ENCODE measurements around the gene OR7G2. TPM values are rescaled to one million over a fixed set of nuclear protein-coding genes. Genes with fewer than 3 reads are reported as not detected.
A peak's percentile ranks its signal among the peaks of the same experiment; 100 is the strongest.

The OR7G2 gene
- total RNA-seq (2014; rRNA removed; shearing (Covaris generic)) = not detected in 2 replicates

DNA sequence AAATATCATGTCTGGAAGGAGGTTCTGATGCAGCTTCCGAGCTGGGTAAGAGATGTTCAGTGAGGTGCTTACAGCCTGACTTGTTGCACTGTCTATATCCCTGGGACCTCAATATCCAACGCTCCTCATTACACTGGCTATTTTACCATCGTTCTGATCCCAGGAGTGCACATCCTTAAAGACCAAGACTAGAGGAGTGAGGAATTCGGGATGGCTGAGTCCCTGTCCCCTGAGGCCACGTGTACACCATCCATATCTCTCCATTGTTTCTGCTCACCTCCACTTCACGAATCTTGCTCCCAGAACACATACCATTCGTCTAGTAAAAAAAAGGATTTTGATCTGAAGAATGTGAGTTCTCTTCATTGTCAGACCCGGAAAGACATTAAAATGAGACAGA is at the start of gene OR7G2:
OR7G2 (minus strand) TSS at position 101 of the 400 bp plus-strand sequence. CDS start 4,232 bp downstream, outside the sequence.
- no peak for DNase-seq (ENCODE audit: low read depth)

DNA sequence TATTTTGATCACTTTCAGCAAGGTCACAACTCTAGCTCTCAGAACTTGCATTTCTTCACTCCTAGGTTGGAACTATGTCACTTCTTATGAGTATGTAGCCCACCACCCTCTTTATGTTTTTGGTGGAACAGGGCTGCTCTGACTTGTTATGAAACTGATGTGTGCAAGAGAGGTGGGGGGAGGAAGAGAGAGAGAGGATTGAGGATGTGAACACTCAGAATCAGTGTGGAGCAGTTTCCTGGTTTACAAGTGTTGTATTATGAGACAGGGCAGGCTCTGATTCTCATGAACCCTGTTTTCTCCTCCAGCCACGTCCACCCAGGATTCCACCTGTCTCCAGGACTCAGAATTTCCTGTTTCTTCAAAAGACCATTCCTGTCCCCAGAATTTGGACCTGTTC is 49.0 kb upstream of the OR7G2 start:
- no peak for DNase-seq (ENCODE audit: low read depth)

DNA sequence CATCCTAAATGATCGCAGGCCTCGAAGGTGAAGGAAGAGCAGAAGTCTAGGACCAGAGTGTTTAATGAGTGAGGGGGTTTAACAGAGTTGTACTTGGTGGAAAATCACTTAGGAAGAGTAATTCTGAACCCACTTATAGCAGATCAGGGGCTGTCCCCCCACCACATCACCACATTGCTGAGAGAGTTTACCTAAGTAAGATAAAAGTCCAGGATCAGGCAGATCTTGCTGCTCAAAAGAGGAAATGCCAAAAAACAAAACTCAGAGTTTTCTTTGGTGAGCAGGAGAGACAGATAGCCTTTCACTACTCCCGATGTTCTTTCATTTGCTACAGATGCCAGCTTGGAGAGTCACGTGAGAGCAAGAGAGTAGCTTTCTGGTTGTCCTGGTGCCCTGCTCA is 48.3 kb upstream of the OR7G2 start:
- no peak for DNase-seq (ENCODE audit: low read depth)

DNA sequence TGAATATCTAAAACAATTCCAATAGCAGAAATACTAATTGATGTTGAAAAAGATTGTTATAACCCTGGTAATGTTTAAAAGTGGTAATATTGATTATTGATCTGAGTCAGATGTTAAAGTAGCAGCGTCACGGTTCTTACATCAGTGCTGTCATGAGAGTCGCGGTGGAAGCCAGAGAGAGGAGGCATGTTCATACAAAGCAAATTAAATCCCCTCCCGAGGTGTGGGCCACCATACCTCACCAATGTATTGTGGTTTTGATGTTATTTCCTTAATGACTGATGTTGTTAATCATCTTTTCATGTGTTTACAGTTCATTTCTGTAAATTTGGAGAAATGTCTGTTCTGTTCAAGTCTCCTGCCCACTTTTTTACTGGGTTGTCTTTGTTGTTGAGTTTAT is 44.1 kb upstream of the OR7G2 start:
- DNase-seq (ENCODE audit: low read depth) = no peak

DNA sequence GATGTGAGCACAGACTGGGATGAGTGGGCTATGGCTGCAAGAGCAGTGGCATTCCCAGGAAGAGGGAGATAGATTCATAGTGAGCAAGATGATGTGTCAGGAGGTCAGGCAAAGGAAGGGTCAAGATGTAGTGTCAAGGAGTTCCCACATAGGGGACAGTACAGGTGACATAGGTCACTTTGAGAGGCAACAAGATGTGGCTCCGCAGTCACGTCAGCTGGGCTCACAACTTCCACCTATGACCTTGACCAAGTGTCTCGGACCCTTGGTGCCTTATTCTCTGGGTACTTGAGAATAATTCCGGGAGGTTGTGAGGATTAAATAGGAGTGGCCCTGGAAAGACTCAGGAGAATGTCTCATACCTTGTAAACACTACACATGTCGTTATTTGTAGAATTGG is 43.4 kb upstream of the OR7G2 start:
- no peak for DNase-seq (ENCODE audit: low read depth)

DNA sequence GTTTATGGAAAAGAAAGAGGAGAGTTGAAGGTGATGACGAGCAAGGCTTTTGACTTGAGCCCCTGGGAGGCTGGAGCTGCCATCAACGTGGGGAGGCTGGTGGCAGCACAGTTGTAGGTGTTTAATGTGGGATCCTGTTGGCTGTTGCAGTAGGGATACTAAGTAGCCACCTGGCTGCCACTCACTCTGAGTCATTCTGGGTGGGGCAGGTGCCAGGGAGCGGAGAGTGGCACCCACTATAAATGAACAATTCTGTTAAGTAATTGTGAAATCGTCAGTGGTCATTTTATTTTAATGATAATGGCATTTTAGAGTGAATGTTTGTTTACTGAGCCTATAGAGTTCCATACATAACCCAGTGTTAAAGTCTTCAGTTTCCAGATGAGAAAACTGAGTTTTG is 42.7 kb upstream of the OR7G2 start:
- DNase-seq (ENCODE audit: low read depth) = no peak

DNA sequence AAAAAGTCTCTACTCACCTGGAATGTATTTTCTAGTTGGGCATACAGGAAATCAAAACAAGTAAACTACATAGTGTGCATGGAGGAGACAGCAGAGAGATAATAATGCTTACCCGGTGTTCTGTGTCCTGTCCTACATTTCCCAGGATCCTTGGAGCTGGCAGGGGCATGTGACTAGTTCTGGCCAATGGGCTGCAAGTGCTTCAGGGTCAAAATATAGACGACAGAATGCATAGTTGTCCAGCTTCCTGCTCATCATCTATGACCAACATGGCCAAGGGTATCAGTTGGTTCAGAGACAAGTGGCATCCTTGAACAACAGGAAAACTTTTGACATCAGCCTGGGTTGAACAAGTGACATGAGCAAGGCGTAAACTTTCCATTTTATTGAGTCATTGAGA is 41.4 kb upstream of the OR7G2 start:
- DNase-seq (ENCODE audit: low read depth) = no peak

DNA sequence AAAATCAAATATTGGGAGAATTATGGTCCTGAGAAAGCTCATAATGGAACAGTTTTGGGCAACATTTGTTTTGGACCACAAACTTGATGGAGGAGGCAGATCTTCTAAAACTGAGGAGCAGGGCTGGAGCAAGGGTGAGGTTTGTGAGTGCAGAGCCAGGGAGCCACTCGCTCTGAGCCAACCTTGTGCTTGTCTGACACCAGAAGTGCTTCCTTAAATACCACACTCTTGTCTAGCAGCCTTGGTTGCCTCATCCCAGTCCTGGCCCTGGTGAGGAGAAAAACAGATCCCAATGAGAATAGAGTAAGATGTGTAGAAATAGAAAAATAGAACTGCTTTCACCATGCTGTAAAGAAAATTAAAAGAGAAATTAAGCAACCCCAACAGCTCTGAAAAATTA is 39.6 kb upstream of the OR7G2 start:
- no peak for DNase-seq (ENCODE audit: low read depth)

DNA sequence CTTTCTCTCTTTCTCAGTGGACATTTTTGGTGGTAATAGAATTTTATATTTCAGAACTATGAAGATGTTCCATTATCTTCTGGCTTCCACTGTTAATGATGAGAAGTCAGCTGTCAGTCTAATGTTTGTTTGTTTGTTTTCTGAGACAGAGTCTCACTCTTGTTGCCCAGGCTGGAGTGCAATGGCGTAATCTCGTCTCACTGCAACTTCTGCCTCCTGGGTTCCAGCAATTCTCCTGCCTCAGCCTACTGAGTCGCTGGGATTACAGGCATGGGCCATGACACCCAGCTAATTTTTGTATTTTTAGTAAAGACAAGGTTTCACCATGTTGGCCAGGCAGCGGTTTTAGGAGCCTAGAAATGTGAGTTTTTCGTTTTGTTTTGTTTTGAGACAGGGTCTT is 37.6 kb upstream of the OR7G2 start:
- no peak for DNase-seq (ENCODE audit: low read depth)

DNA sequence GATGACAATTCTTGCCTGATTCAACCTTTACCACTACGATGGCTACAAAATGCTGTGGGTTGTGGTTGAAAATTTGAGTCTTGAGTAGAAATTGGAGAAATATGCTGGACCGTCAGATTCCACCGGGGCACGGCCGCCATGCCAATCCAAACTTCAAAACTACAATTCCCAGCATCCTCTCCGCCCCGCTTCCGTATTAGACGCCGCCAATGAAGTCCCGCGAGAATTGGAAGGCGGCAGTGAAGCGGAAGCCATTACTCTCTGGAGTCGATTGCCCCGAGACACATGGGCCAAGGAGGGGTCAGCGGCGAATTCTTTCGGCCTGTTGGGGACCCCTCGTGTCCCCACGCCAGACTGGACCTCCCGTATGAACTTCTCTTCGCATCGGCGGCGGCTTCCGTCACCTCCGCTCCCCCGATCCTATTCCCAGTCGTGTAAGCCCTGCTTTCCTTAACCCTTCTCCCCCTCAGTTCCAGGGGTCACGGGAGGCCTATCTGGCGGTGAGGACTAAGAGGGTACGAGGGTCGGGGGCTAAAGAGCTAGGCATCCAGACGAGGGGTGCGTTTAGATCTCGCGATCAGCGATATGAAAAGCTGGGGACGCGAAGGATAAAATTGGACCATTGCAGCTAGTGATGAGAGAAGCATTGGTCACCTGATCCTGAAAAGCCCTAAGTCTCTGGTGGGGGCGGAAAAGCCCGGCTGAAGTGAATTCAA is 33.0 kb upstream of the OR7G2 start, which contains the start of gene ZNF317:
ZNF317 (plus strand) TSS at position 239 of the 716 bp plus-strand sequence. CDS start 15,620 bp downstream, outside the sequence.
- peak; percentile 94 for DNase-seq (ENCODE audit: low read depth)

DNA sequence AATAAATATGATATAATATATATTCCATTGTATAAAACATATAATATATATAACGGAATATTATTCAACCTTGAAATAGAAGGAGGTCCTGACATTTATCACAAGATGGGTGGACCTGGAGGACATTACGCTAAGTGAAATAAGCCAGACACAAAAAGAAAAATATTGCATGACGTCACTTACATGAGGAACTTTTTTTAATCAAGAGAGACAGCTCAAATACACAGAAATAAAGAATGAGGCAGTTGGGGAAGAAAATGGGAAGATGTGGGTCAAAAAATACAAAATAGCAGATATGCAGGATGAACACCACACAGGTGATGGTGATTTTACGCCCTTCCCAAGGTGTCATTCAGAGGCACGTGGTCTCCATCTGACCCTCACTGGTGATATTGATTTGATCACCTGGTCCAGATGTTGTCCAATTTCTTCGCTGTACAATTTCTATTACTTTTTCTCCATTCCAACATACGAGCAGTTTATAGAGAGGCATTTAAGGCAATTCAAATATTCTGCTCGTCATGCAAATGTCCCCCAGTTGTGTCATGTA is 32.4 kb upstream of the OR7G2 start:
- DNase-seq (ENCODE audit: low read depth) = no peak

DNA sequence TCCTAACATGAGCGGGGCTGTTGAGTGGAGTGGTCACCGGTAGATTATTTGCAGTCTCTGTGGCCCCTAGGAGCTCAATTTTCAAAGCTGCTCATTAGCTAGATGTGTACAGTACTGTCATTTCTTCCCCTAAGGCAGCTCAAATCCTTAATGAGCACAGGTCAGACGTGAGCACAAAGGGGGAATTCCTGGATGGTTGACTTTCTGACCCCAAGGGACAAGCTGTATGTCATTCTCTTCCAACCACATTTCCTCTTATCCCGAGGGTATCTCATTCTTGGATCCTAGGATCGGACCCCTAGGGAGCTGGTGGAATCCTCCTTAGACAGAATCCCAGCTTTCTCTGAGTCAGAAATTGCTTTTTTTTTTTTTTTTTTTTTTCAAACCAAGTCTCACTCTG is 25.1 kb upstream of the OR7G2 start:
- DNase-seq (ENCODE audit: low read depth) = peak; percentile 71

DNA sequence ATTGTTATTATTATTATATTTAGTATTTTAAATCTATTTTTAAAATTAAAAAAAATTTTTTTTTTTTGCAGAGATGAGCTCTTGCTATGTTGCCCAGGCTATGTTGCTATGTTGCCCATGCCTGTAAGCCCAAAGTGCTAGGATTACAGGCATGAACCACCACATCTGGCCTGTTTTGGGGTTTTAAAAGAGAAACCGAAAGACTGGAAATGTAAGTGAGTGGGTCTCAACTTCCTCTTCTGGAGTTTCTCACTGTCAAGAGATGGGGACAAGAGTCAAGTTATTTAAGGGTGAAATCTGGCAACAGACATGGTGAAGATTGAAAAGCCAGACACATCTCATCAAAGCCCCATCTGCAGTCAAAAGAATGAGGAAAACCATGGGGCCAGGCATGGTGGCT is 23.7 kb upstream of the OR7G2 start:
- no peak for DNase-seq (ENCODE audit: low read depth)

DNA sequence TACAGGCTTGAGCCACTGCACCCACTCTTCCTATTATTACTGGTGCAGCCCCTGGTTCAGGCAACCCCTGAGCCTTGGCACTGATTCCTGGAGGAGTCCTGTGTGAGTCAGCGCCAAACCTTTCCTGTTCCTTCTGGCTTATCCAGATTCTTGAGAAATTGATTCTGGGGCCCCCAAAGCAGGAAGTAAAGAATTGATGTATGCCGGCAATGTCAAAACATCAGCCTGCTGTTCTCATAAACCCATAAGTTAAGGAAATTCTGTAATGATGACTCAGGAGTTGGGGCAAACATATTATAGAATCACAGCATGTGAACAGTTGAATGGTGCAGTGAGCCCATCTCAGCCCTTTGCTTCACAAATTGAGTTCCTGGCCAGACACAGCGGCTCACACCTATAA is 20.9 kb upstream of the OR7G2 start:
- peak; percentile 85 for DNase-seq (ENCODE audit: low read depth)

DNA sequence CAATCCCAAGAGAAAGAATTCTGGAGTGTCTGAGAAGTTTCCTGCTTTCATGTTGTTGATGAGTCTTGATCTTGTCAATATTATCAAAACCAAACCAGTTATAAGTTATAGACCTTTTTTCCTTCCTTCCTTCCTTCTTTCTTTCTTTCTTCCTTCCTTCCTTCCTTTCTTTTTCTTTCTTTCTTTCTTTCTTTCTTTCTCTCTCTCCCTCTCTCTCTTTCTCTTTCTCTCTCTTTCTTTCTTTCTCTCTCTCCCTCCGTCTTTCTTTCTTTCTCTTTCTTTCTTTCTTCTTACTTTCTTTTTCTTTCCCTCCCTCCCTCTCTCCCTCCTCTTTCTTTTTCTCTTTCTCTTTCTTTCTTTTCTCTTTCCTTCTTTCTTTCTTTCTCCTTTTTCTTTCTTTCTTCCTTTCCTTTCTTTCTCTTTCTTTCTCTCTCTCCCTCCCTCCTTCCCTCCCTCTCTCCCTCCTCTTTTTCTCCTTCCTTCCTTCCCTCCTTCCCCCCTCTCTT is 19.7 kb upstream of the OR7G2 start, which contains the start of gene OR7G3:
OR7G3 (minus strand) TSS at position 51 of the 506 bp plus-strand sequence; CDS start at position 51, 0 bp downstream.
- DNase-seq (ENCODE audit: low read depth) = no peak

DNA sequence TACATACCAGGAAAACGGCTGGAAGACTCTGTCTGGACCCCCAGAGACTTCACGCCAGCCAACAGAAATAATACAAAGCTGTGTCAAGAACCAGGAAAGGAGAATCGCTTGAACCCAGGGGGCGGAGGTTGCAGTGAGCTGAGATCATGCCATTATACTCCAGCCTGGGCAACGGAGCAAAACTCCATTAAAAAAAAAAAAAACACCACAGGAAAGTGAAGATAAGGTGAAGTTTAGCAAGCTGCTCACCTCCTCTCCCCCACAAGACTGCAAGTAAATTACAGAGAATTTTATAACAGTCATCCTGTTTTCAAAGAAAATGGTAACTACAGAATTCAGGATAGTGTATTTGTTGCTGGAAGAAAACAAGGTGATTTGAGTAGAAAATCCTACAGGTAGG is 9.3 kb upstream of the OR7G2 start:
- no peak for DNase-seq (ENCODE audit: low read depth)

DNA sequence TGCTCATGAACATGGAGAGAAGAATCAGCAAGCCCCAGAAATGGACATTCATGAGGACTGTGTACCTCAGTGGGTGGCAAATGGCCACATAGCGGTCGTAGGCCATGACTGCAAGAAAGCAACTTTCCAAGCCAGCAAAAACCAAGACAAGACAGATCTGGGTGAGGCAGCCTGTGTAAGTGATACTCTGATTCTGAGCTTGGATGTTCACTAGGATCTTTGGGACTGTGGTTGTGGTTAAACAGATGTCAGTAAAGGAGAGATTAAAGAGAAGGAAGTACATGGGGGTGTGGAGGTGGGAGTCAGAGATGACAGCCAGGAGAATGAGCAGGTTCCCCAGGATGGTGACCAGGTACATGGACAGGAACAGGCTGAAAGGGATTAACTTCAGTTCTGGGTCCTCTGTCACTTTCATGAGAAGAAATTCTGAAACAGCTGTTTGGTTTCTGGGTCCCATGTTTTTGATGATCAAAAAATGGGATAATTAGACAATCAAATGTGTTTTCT is 8.1 kb upstream of the OR7G2 start, which contains the start of gene OR7G1:
OR7G1 (minus strand) TSS at position 457 of the 507 bp plus-strand sequence; CDS start at position 457, 0 bp downstream.
- DNase-seq (ENCODE audit: low read depth) = no peak

DNA sequence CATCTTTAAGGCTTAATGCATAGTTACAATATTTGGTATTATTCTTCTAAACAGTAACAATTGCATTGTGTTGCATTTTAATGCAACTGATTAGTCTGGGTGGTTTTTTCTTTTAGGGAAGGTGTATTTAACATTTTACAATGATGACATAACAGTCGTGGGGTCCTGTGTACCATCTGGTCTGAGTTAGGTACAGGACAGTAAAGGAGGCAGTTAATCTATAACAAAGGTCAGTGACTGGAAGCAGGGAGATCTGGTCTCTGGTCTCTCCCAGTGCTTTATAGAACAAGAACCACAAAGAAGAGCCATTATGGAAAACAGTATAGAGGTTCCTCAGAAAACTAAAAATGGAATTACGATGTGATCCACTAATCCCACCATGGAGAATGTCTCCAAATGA is 2.7 kb upstream of the OR7G2 start:
- DNase-seq (ENCODE audit: low read depth) = no peak

DNA sequence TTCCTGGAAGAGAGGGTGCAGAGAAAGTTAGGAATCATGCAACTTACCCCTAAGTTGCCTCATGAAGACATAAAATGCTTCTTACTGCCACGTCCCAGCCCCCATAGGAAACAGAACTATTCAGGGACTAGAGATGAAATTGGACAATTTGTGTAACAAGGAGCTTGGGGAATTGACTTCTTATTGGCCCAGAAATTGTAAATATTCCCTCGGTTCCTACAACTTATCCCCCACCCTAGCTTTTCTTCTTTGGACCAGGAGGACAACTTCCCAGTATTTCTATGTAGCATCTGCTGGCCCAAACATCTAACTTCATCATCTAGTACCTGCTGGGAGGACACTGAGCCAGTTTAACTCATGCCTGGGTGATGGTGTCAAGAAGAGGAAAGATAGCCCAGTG is 20.5 kb downstream of the OR7G2 start, which contains the start of gene OR1M1:
OR1M1 (plus strand) TSS at position 301 of the 400 bp plus-strand sequence. CDS start 6,184 bp downstream, outside the sequence.
- DNase-seq (ENCODE audit: low read depth) = no peak

DNA sequence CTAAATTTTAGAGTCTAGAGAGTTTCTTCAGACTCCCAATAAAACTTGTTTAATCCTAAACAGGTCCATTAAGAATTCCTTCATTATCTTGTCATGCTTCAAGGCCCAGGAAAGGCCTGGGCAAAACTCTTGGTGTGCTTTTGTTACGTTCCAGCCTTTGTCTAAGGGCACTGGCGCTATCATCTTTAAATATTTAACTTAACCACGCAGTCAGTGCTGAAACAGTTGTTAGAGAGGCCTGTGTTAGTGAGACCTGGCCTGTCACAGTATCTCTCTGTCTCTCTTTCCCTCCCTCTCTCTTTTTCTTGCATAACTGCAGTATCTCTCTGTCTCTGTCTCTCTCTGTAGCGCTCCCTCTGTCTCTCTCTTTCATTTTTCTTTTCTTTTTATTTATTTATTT is 28.6 kb downstream of the OR7G2 start:
- no peak for DNase-seq (ENCODE audit: low read depth)

DNA sequence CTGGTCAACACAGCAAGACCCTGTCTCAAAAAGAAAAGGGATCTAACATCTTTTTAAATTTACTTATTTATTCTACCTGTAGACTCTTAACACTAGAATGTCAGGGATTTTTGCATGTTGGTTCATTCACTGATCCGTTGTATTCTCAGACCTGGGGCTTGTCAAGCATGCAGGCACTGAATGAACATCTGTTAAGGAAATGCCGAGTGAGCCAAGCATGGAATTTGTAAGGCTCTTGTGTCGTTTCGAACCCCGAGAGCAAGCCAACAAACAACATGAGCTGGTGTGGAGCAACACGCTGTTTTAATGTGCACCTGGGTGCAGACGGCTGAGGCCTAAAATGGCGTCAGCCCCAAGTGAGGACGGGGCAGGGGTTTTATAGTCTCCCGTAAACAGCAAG is 30.4 kb downstream of the OR7G2 start:
- no peak for DNase-seq (ENCODE audit: low read depth)

DNA sequence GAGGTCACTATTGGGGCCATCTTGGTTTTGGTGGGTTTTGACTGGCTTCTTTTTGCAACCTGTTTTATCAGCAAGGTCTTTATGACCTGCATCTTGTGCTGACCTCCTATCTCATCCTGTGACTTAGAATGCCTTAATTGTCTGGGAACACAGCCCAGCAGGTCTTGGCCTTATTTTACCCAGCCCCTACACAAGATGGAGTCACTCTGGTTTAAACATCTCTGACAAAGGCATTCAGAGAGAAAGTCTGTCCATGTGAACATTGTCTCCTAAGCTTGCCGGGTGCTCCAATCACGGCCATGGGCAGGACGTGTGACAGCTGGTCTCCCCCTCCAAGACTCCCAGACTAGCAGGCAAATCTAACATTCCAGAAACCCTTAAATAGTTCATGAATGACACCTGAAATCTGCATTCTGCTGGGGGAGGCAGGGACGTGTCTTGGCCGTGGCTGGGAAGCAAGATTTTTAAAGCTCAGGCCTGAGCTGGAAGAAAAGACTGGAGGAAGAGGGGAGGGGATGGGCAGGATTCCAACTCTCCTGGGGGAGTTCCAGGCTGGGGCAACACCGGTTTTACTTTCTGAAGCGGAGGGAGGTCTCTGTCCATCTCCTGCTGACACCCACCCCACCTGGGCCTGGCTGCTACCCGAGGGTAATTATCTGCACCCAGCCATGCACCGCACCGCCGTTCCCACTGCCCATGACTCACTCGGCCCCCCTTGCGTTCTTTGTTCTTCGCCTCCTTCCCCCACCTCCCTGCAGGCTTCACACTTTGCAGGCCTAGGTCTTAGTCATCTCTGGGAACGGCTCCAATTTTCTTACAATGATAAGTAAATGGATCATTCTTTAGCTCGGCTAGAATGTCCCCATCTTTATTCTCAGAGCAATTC is 32.0 kb downstream of the OR7G2 start:
- DNase-seq (ENCODE audit: low read depth) = peak; percentile 99
